ENCODE measurements around the gene ZNF497. TPM values are rescaled to one million over a fixed set of nuclear protein-coding genes. Genes with fewer than 3 reads are reported as not detected.

The ZNF497 gene
- total and polyA plus RNA-seq, 9 of the 15 experiments (the other 6 are each of a cell fraction or from before 2014, with no cell fraction given) = 0.06 to 0.98 (median 0.44) TPM; not detected in 1

- TF ChIP-seq FOXP1 (CRISPR knock-in tag; IDR thresholded peaks at IDR 0.05) (peak; percentile 42; the same call in 1 of the 2 replicates), ZBTB49 (CRISPR knock-in tag; IDR thresholded peaks at IDR 0.05; ENCODE audit: borderline replicate concordance) (no peak), SRSF7 (optimal IDR thresholded peaks at IDR 0.05; ENCODE audit: low read depth, low read length) (no peak), RFX5 (IDR thresholded peaks at IDR 0.05; ENCODE audit: low read depth, low read length) (peak; percentile 96), PHB (CRISPR knock-in tag; IDR thresholded peaks at IDR 0.05) (peak; percentile 65; the same call in 1 of the 2 replicates), CHD7 (IDR thresholded peaks at IDR 0.05; ENCODE audit: low read depth, low read length) (no peak), ZNF23 (CRISPR knock-in tag; IDR thresholded peaks at IDR 0.05) (no peak), CCAR2 (IDR thresholded peaks at IDR 0.05; ENCODE audit: low read depth, low read length) (no peak), HMBOX1 (IDR thresholded peaks at IDR 0.05) (no peak), CGGBP1 (CRISPR knock-in tag; IDR thresholded peaks at IDR 0.05) (no peak), ZNF24 (IDR thresholded peaks at IDR 0.05) (no peak)
Observed at GRCh38 chr19:58400916-58401839, 38.6 kb upstream of the ZNF497 start (continued).

Data from K562 (cell line).